PC-3 (cell line): ENCODE data around the gene PRAC1.

Experiments used
- EZH2 ChIP-seq: fragments of 300-600 bp; sonication (generic); IDR thresholded peaks from one replicate; pipeline ENCODE4 v1.6.1; 2017; ENCODE audit warnings: antibody characterized with exemption, mild to moderate bottlenecking, low read length; ENCODE audit not compliant: unreplicated experiment
- TF ChIP-seq, protein P1 (sequence below): fragments of 300-600 bp; sonication (generic); conservative IDR thresholded peaks from 2 replicates; pipeline ENCODE4 v1.5.1; 2017; ENCODE audit warnings: antibody characterized with exemption, low read depth, mild to moderate bottlenecking, low read length

DNA sequence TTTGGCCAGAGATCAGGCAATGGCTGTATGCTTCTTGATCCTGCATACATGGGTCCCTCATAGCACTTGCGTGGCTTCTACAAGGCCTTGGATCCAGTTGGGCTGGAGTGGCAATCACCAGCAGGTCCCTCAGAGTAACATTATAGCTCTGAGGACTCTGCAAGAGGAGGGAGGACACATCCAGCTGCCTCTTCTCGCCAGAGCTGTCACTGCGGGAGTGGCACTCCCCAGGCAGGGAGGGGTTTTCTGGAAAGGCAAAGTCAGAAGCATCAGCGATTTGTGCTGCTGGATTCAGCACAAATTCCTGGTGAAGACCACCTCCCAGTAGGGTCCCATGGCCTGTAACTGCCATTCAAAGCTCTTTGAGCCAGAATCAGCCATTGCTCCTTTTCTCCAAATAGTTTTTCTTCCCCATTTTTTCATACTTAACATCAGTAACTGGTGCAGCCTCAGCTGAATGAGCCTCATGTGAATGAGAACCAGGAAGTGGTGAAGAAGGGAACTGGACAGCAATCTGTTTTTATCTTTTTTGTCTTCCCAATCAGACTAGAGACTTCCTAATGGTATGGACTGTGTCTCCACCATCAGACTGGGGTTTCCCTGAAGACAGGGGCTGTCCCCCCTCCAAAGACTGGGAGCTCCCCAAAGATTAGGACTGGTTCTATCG, 46.8 kb upstream of the PRAC1 start:
- TF ChIP-seq, protein P1, sequence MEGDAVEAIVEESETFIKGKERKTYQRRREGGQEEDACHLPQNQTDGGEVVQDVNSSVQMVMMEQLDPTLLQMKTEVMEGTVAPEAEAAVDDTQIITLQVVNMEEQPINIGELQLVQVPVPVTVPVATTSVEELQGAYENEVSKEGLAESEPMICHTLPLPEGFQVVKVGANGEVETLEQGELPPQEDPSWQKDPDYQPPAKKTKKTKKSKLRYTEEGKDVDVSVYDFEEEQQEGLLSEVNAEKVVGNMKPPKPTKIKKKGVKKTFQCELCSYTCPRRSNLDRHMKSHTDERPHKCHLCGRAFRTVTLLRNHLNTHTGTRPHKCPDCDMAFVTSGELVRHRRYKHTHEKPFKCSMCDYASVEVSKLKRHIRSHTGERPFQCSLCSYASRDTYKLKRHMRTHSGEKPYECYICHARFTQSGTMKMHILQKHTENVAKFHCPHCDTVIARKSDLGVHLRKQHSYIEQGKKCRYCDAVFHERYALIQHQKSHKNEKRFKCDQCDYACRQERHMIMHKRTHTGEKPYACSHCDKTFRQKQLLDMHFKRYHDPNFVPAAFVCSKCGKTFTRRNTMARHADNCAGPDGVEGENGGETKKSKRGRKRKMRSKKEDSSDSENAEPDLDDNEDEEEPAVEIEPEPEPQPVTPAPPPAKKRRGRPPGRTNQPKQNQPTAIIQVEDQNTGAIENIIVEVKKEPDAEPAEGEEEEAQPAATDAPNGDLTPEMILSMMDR, result no peak
- TF ChIP-seq EZH2, result no peak
